CD4-positive, alpha-beta T cell (primary cell): ENCODE results near the gene SECTM1. TPM values are rescaled to one million over a fixed set of nuclear protein-coding genes. Genes with fewer than 3 reads are reported as not detected.

Experiments used
- total RNA-seq, 174 experiments: library from RNA in 2 of 174; stranded (reverse) in 2 of 174; gene quantifications; one replicate each; pipeline ENCODE4 v1.2.3 and lab custom pipeline; 2021 to 2026

SECTM1 gene
- total RNA-seq, 2 experiments from 2014 or later = 2.1 to 3.1 TPM

Other genes with a start within 250 kb of the SECTM1 start
- gene FASN, start 235.5 kb downstream of the SECTM1 start, total RNA-seq = 100 to 1,000 TPM; 168 to 174 TPM
- gene CCDC57, start 120.9 kb downstream of the SECTM1 start, total RNA-seq = 100 to 1,000 TPM; 129 to 135 TPM
- gene SLC16A3, start 104.7 kb downstream of the SECTM1 start, total RNA-seq = 10 to 100 TPM; 93.4 to 99.0 TPM
- gene CSNK1D, start 60.1 kb downstream of the SECTM1 start, total RNA-seq = 100 to 1,000 TPM; 277 to 286 TPM
- gene CD7, start 16.2 kb downstream of the SECTM1 start, total RNA-seq = 100 to 1,000 TPM; 225 to 234 TPM
- gene TEX19, start 25.5 kb upstream of the SECTM1 start, total RNA-seq = not detected
- not detected for gene UTS2R, start 38.0 kb upstream of the SECTM1 start, total RNA-seq
- gene HEXD, start 84.6 kb upstream of the SECTM1 start, total RNA-seq = 10 to 100 TPM; 27.8 to 31.2 TPM
- gene OGFOD3, start 84.8 kb upstream of the SECTM1 start, total RNA-seq = 10 to 100 TPM; 12.9 to 13.7 TPM
- 10 to 100 TPM; 60.2 to 62.4 TPM for gene CYBC1, start 117.0 kb upstream of the SECTM1 start, total RNA-seq
- gene NARF, start 125.0 kb upstream of the SECTM1 start, total RNA-seq = 10 to 100 TPM; 57.1 to 62.0 TPM
- gene FOXK2, start 186.0 kb upstream of the SECTM1 start, total RNA-seq = 10 to 100 TPM; 32.5 to 33.7 TPM